GM12878 (cell line): ENCODE data around the gene RASAL1. TPM values are rescaled to one million over a fixed set of nuclear protein-coding genes. Genes with fewer than 3 reads are reported as not detected.
A peak's percentile ranks its signal among the peaks of the same experiment; 100 is the strongest.

Source experiments
- ATAC-seq: fragments of 200-7000 bp; cut with Tn5 transposase; 3 replicates; pipeline ENCODE4 v1.9.1; 2020; ENCODE audit warnings: mild to moderate bottlenecking, moderate library complexity
- BruUV-seq: library from RNA; stranded (reverse); fragments of 400-500 nt; replicated peaks from 2 replicates; lab custom pipeline; 2021; lab: Mats Ljungman, UMichigan
- CTCF ChIA-PET: fragments of 300-600 bp; sonication (Branson Sonifier 250); formaldehyde crosslinking; extraction: SDS; loops from one replicate; lab custom pipeline; 2021; ENCODE audit warnings: inconsistent platforms; lab: Yijun Ruan, JAX
- POLR2A ChIA-PET: fragments of 350-600 bp; formaldehyde crosslinking; extraction: SDS; loops from one replicate; lab custom pipeline; 2021; ENCODE audit warnings: inconsistent platforms; lab: Charles Lee
- RAD21 ChIA-PET: fragments of 300-600 bp; sonication (Branson Sonifier 250); formaldehyde crosslinking; loops from one replicate; lab custom pipeline; 2023; ENCODE audit warnings: antibody characterized with exemption; ENCODE audit not compliant: unreplicated experiment; lab: Charles Lee
- SMC1A ChIA-PET: fragments of 300-600 bp; sonication (Branson Sonifier 250); formaldehyde crosslinking; loops from one replicate; lab custom pipeline; 2023; ENCODE audit not compliant: unreplicated experiment, uncharacterized antibody; lab: Charles Lee
- DNase-seq: peaks from one replicate; pipeline ENCODE4 v3.0.0-alpha.2; 2011; ENCODE audit warnings: low read depth, low spot score
- FAIRE-seq: peaks from 3 replicates; lab custom pipeline; 2011; peaks lifted over from hg19 to GRCh38; lab: Jason Lieb, UNC
- H2AFZ ChIP-seq: 2 replicates; pipeline ENCODE4 v1.6.0; 2011; ENCODE audit warnings: low read depth, low read length, control low read depth; ENCODE audit not compliant: control insufficient read depth
- H3K27ac ChIP-seq: 2 replicates; pipeline ENCODE4 v1.5.1; 2011; ENCODE audit warnings: control low read depth; ENCODE audit not compliant: control insufficient read depth, insufficient read depth
- H3K27me3 ChIP-seq, 2 experiments: replicated peaks in 1 of 2; 2 replicates each; pipeline versions ENCODE4 v1.6.0 to v1.6.1; 2011; ENCODE audit warnings: low read length in 1 of 2; ENCODE audit not compliant: control insufficient read depth in 2 of 2, insufficient read depth in 2 of 2
- H3K36me3 ChIP-seq, 2 experiments: 2 replicates each; pipeline ENCODE4 v1.5.1; 2011; ENCODE audit warnings: low read length in 1 of 2; ENCODE audit not compliant: control insufficient read depth in 2 of 2, insufficient read depth in 2 of 2
- H3K4me1 ChIP-seq: 2 replicates; pipeline ENCODE4 v1.6.1; 2011; ENCODE audit warnings: mild to moderate bottlenecking, low read length, moderate library complexity, mixed read lengths; ENCODE audit not compliant: control insufficient read depth, insufficient read depth
- H3K4me2 ChIP-seq: 2 replicates; pipeline ENCODE4 v1.6.0; 2011; ENCODE audit warnings: control low read depth; ENCODE audit not compliant: control insufficient read depth, insufficient read depth
- H3K4me3 ChIP-seq: fragments of 200-600 bp; sonication (generic); 2 replicates; pipeline ENCODE4 v1.5.1; 2016
- H3K79me2 ChIP-seq: 2 replicates; pipeline ENCODE4 v1.6.0; 2011; ENCODE audit warnings: low read length; ENCODE audit not compliant: control insufficient read depth, insufficient read depth
- H3K9ac ChIP-seq: 2 replicates; pipeline ENCODE4 v1.8.0; 2011; ENCODE audit warnings: low read length, control low read depth, mixed read lengths; ENCODE audit not compliant: control insufficient read depth, insufficient read depth
- H3K9me3 ChIP-seq: replicated peaks from 3 replicates; pipeline ENCODE4 v1.5.1; 2011; ENCODE audit warnings: mild to moderate bottlenecking, low read length; ENCODE audit not compliant: control insufficient read depth, insufficient read depth
- H4K20me1 ChIP-seq: 2 replicates; pipeline ENCODE4 v1.6.0; 2011; ENCODE audit not compliant: control insufficient read depth, insufficient read depth
- GATAD2B ChIP-seq: fragments of 450-650 bp; conservative IDR thresholded peaks from 2 replicates; pipeline ENCODE4 v1.6.1; 2017; ENCODE audit warnings: low read depth, mild to moderate bottlenecking, moderate library complexity
- IKZF2 ChIP-seq, 2 experiments: fragments of 450-650 bp; IDR thresholded peaks; 2 replicates each; pipeline ENCODE4 v1.6.1; 2017; ENCODE audit warnings: mild to moderate bottlenecking in 2 of 2, moderate library complexity in 2 of 2
- MEF2B ChIP-seq: fragments of 450-650 bp; IDR thresholded peaks from 2 replicates; pipeline ENCODE4 v1.6.1; 2018; ENCODE audit warnings: mild to moderate bottlenecking, moderate library complexity; ENCODE audit not compliant: partially characterized antibody, poor library complexity, severe bottlenecking
- POLR2AphosphoS2 ChIP-seq: IDR thresholded peaks from 2 replicates; pipeline ENCODE4 v1.6.1; 2011; ENCODE audit warnings: low read depth, mild to moderate bottlenecking, low read length, improper control_type of control experiment, moderate library complexity
- SPI1 ChIP-seq: IDR thresholded peaks from 2 replicates; pipeline ENCODE4 v1.6.1; 2011; ENCODE audit warnings: low read depth, mild to moderate bottlenecking, low read length, moderate library complexity, borderline replicate concordance; ENCODE audit not compliant: insufficient read depth
- STAT3 ChIP-seq: IDR thresholded peaks from 2 replicates; pipeline ENCODE4 v1.6.1; 2011; ENCODE audit warnings: low read depth, low read length, improper control_type of control experiment
- TCF12 ChIP-seq: IDR thresholded peaks from 2 replicates; pipeline ENCODE4 v1.6.1; 2011; ENCODE audit warnings: low read depth, mild to moderate bottlenecking, low read length
- ZZZ3 ChIP-seq: IDR thresholded peaks from 2 replicates; pipeline ENCODE4 v1.6.1; 2011; ENCODE audit warnings: low read depth; ENCODE audit not compliant: control insufficient read depth, insufficient read length
- WGBS: methylation state at CpG from one replicate; pipeline ENCODE4 v1.1.6; 2016; ENCODE audit warnings: low lambda C conversion rate; ENCODE audit not compliant: insufficient replicate concordance, insufficient coverage; ENCODE audit errors: missing lambda C conversion rate; 5-methylcytosine and 5-hydroxymethylcytosine counted together
- in situ Hi-C: fragments of 300-500 bp; cut with MboI; formaldehyde crosslinking; loops from 9 replicates; pipeline ENCODE4 v1.14.3; 2018; ENCODE audit warnings: mixed read lengths
- intact Hi-C: fragments of 100-400 bp; cut with micrococcal nuclease; formaldehyde crosslinking; loops from one replicate; pipeline ENCODE4 v1.14.2; 2022; ENCODE audit not compliant: unreplicated experiment
- polyA plus RNA-seq, 11 experiments: library from polyadenylated mRNA; depleted of rRNA in 4 of 11; unstranded in 6 of 11; stranded (reverse) in 5 of 11; fragments of >200 nt; fragmentation: Nextera tagmentation in 4 of 11; fragmentation: Illumina TruSeq in 1 of 11; extraction: Ambion mirVana in 4 of 11; extraction: Trizol in 1 of 11; gene quantifications; 1 replicate in 1 of 11; 2 replicates in 10 of 11; pipeline versions ENCODE4 v1.2.1 to v1.2.3, GENCODE V29; 2011 to 2016; ENCODE audit warnings: inconsistent platforms in 2 of 11, missing spikeins in 2 of 11, low read depth in 1 of 11
- total RNA-seq, 4 experiments: library from RNA; depleted of rRNA in 3 of 4; stranded (reverse); fragments of >200 nt in 3 of 4; fragmentation: Illumina TruSeq in 1 of 4; extraction: Trizol in 1 of 4; gene quantifications; 2 replicates each; pipeline versions ENCODE4 v1.2.1 to v1.2.3, GENCODE V29; 2013 to 2021
- TF ChIP-seq, protein P1 (sequence below), 3 experiments: IDR thresholded peaks in 2 of 3; conservative IDR thresholded peaks in 1 of 3; 2 replicates each; pipeline ENCODE4 v1.5.1; 2011; ENCODE audit warnings: low read depth in 3 of 3, low read length in 3 of 3, mild to moderate bottlenecking in 3 of 3, control low read depth in 2 of 3, moderate library complexity in 2 of 3, inconsistent platforms in 1 of 3, mixed read lengths in 1 of 3; ENCODE audit not compliant: control insufficient read depth in 2 of 3, insufficient read depth in 1 of 3; ENCODE audit errors: extremely low read depth in 1 of 3
- TF ChIP-seq, protein P2 (sequence below): IDR thresholded peaks from 2 replicates; pipeline ENCODE4 v1.6.1; 2012; ENCODE audit warnings: low read depth, low read length, improper control_type of control experiment
- TF ChIP-seq, protein P3 (sequence below): fragments of 450-650 bp; IDR thresholded peaks from 2 replicates; pipeline ENCODE4 v1.6.1; 2016; ENCODE audit warnings: mild to moderate bottlenecking
- TF ChIP-seq, protein P4 (sequence below): IDR thresholded peaks from 2 replicates; pipeline ENCODE4 v1.6.1; 2012; ENCODE audit warnings: improper control_type of control experiment, low read depth, low read length; ENCODE audit not compliant: insufficient replicate concordance

Gene RASAL1
- total and polyA plus RNA-seq, 10 of the 15 experiments (the other 5 are each of a cell fraction or from before 2014, with no cell fraction given), result 0.12 to 1.0 (median 0.52) TPM; not detected in 6

- peak overlapping the region; percentile 63 for H3K9ac ChIP-seq
- ATAC-seq, result peak; percentile 40
Observed at GRCh38 chr12:113087193-113087592, 48.4 kb downstream of the RASAL1 start.

More at GRCh38 chr12:113087193-113087592, 48.4 kb downstream of the RASAL1 start:
- peak in 1 of 2 experiments; percentile 4; a peak in 1 of 4 replicates for TF ChIP-seq IKZF2 (IDR thresholded peaks at IDR 0.05)
- peak; percentile 92 for TF ChIP-seq SPI1
- no peak for TF ChIP-seq STAT3
- peak; percentile 54 for TF ChIP-seq MEF2B
- TF ChIP-seq, protein P1, sequence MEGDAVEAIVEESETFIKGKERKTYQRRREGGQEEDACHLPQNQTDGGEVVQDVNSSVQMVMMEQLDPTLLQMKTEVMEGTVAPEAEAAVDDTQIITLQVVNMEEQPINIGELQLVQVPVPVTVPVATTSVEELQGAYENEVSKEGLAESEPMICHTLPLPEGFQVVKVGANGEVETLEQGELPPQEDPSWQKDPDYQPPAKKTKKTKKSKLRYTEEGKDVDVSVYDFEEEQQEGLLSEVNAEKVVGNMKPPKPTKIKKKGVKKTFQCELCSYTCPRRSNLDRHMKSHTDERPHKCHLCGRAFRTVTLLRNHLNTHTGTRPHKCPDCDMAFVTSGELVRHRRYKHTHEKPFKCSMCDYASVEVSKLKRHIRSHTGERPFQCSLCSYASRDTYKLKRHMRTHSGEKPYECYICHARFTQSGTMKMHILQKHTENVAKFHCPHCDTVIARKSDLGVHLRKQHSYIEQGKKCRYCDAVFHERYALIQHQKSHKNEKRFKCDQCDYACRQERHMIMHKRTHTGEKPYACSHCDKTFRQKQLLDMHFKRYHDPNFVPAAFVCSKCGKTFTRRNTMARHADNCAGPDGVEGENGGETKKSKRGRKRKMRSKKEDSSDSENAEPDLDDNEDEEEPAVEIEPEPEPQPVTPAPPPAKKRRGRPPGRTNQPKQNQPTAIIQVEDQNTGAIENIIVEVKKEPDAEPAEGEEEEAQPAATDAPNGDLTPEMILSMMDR (IDR thresholded peaks at IDR 0.05 in 2 of 3, conservative IDR thresholded peaks at IDR 0.05 in 1 of 3; ENCODE audit: control insufficient read depth in 2 of 3, extremely low read depth in 1 of 3, insufficient read depth in 1 of 3, low read depth in 3 of 3, low read length in 3 of 3), result no peak
- TF ChIP-seq POLR2AphosphoS2, result 0 out of 2 replicates have a peak, but pooled peaks have one; percentile 1
- 0 out of 2 replicates have a peak, but pooled peaks have one; percentile 34 for TF ChIP-seq GATAD2B
- TF ChIP-seq, protein P2, sequence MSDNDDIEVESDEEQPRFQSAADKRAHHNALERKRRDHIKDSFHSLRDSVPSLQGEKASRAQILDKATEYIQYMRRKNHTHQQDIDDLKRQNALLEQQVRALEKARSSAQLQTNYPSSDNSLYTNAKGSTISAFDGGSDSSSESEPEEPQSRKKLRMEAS, result peak; percentile 11; the same call in 1 of the 2 replicates
- TF ChIP-seq, protein P3, sequence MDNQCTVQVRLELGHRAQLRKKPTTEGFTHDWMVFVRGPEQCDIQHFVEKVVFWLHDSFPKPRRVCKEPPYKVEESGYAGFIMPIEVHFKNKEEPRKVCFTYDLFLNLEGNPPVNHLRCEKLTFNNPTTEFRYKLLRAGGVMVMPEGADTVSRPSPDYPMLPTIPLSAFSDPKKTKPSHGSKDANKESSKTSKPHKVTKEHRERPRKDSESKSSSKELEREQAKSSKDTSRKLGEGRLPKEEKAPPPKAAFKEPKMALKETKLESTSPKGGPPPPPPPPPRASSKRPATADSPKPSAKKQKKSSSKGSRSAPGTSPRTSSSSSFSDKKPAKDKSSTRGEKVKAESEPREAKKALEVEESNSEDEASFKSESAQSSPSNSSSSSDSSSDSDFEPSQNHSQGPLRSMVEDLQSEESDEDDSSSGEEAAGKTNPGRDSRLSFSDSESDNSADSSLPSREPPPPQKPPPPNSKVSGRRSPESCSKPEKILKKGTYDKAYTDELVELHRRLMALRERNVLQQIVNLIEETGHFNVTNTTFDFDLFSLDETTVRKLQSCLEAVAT, result peak; percentile 17; the same call in 1 of the 2 replicates
- TF ChIP-seq, protein P4, sequence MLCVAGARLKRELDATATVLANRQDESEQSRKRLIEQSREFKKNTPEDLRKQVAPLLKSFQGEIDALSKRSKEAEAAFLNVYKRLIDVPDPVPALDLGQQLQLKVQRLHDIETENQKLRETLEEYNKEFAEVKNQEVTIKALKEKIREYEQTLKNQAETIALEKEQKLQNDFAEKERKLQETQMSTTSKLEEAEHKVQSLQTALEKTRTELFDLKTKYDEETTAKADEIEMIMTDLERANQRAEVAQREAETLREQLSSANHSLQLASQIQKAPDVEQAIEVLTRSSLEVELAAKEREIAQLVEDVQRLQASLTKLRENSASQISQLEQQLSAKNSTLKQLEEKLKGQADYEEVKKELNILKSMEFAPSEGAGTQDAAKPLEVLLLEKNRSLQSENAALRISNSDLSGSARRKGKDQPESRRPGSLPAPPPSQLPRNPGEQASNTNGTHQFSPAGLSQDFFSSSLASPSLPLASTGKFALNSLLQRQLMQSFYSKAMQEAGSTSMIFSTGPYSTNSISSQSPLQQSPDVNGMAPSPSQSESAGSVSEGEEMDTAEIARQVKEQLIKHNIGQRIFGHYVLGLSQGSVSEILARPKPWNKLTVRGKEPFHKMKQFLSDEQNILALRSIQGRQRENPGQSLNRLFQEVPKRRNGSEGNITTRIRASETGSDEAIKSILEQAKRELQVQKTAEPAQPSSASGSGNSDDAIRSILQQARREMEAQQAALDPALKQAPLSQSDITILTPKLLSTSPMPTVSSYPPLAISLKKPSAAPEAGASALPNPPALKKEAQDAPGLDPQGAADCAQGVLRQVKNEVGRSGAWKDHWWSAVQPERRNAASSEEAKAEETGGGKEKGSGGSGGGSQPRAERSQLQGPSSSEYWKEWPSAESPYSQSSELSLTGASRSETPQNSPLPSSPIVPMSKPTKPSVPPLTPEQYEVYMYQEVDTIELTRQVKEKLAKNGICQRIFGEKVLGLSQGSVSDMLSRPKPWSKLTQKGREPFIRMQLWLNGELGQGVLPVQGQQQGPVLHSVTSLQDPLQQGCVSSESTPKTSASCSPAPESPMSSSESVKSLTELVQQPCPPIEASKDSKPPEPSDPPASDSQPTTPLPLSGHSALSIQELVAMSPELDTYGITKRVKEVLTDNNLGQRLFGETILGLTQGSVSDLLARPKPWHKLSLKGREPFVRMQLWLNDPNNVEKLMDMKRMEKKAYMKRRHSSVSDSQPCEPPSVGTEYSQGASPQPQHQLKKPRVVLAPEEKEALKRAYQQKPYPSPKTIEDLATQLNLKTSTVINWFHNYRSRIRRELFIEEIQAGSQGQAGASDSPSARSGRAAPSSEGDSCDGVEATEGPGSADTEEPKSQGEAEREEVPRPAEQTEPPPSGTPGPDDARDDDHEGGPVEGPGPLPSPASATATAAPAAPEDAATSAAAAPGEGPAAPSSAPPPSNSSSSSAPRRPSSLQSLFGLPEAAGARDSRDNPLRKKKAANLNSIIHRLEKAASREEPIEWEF, result no peak
- TF ChIP-seq TCF12, result peak; percentile 67; the same call in 1 of the 2 replicates
- no peak for TF ChIP-seq ZZZ3
- TF ChIP-seq, all 136 proteins: peak for 8
- peak overlapping the region; percentile 75 for H3K4me2 ChIP-seq
- peak overlapping the region; percentile 46 for H2AFZ ChIP-seq
- DNase-seq (no peak), FAIRE-seq (no peak)
- ChIA-PET SMC1A (interaction anchor here (0.8 to 16.1 kb wide), 5 partner anchors 12 to 31 kb away, joined by 3 to 416 read pairs (median 4); partner anchors contain the start of gene DTX1), POLR2A (interaction anchor here (0.7 to 3.9 kb wide), 6 partner anchors 12 to 32 kb away, joined by 3 to 41 read pairs (median 5); no protein-coding TSS in a partner anchor), CTCF (interaction anchor here (0.9 to 1.6 kb wide), 7 partner anchors 11 to 85 kb away, joined by 3 to 10 read pairs (median 4); no protein-coding TSS in a partner anchor), RAD21 (interaction anchor here (0.8 to 1.2 kb wide), 8 partner anchors 11 to 122 kb away, joined by 3 to 8 read pairs (median 4); no protein-coding TSS in a partner anchor)
- in situ Hi-C loops, result no loop called here
- H3K4me3 ChIP-seq, result peak overlapping the region; percentile 2; the same call in 1 of the 2 replicates
- intact Hi-C loops, result no loop called here
- no peaks in the 10 kb centered on the region for H3K36me3 ChIP-seq
- H3K27me3 ChIP-seq, result no peaks in the 10 kb centered on the region
- peaks cover 63% of the 10 kb centered on the region for H3K4me1 ChIP-seq
- WGBS, result 36% methylated on average over 4 of the region's 5 CpGs
- H3K9me3 ChIP-seq, result no peaks in the 10 kb centered on the region; the same call in 2 of the 3 replicates
- no peaks in the 10 kb centered on the region for H4K20me1 ChIP-seq
- BruUV-seq, result no TSS peak
- H3K27ac ChIP-seq, result peak overlapping the region; percentile 80
- no peaks in the 10 kb centered on the region for H3K79me2 ChIP-seq
